Stimulated activated CD4-positive, alpha-beta T cell treated with anti-CD3 and anti-CD28 coated beads, Interleukin-15, amount 100 ng/mL, for 1 hour (primary cell): ENCODE results near the gene PLCB1.

ENCODE experiments used
- DNase-seq, 2 donors: peaks; one replicate each; pipeline ENCODE4 v3.0.0-alpha.2; 2020; ENCODE audit warnings: low read depth in 1 of 2, low spot score in 1 of 2

Gene PLCB1

GRCh38 chr20:8480597-8480996, 348.5 kb downstream of the PLCB1 start:
- no peak for DNase-seq

- no peak for DNase-seq
These were observed 355.6 kb downstream of the PLCB1 start for GRCh38 chr20:8487696-8488095.

DNA sequence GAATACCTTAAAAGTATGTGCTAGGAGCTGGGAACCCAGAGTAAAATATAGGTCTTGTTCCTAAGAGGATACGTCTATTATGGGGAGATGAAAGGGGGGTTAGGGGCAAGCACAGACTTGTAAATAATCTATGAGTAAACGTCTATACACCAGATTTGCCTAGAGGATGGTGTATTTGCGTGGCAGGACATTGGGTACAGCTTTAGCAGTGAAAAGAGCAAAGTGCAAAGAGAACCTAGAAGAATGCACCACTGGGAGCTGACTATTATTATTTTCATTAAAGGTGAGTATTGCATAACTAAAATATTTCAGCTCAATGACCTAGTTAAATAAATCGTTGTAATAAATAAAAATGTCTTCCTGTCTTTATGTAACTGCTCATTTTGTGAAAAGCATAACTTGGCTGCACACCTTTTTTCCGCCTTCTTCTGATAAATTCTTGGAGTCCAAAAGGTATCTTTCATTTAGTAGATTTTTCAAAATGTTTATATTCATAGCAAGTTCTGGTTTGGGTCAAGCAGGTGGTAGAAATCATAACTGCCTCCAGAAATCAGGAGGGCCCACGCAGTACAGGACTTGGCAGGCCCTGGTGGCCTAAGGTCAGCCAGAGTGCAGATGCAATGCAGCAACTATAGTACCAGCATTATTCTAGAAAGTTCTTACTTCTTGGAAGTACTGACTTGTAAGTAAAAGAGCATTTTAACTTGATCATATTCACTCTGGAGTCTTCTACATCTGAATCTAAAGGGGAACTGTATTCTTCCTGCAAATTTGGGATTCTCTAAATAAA, 357.2 kb downstream of the PLCB1 start:
- no peak for DNase-seq

DNA sequence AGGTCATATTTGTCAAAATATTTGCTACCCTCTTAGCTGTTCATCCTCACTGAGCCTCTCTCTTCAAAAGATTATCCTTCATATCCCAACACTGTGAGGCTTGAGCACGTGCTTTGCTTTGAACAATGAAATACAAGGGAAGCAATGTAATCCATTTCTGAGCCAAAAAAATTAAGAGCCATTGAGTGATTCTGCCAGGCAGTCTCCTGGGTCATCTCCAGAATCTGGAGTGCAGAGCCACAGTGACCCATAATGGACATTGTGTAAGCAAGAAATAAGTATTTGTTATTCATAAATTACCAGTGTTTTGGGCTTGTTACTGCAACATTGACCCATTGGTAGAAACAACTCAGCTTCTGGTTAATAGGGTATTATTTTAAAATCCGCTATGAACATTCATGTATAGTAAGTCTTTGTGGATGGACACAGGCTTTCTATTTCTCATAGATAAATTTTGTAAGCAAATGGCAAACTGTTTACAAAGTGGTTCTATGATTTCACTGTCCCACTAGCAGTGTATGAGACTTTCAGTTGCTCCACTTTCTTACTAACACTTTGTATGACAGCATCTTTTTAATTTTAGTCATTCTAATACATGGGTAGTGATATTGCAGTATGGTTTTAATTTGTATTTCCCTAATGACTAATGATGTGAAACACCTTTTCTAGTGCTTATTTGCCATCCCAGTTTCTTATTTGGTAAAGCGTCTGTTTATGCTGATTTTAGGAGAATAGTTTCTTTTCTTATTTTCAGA, 358.2 kb downstream of the PLCB1 start:
- DNase-seq = no peak

DNA sequence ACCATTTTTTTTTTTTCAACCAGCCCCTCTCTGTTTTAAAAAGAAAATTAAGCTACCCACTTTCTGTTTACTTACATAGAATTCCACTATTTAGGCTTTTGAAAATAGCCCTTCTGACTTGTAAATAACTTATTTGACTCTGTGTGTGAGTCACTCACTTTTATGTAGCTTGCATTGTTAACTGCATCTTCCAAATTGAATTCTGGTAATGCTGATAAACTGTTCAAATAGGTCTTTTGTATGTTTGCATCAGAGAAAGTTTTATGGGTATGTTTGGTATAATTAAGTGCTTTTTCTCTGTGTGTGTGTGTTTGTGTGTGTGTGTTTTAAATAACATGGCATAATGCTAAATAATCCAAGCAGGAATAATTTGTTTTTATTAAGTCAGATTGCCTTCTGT, 360.1 kb downstream of the PLCB1 start:
- DNase-seq = no peak

- DNase-seq = no peak
These were observed 366.5 kb downstream of the PLCB1 start for GRCh38 chr20:8498571-8498970.

DNA sequence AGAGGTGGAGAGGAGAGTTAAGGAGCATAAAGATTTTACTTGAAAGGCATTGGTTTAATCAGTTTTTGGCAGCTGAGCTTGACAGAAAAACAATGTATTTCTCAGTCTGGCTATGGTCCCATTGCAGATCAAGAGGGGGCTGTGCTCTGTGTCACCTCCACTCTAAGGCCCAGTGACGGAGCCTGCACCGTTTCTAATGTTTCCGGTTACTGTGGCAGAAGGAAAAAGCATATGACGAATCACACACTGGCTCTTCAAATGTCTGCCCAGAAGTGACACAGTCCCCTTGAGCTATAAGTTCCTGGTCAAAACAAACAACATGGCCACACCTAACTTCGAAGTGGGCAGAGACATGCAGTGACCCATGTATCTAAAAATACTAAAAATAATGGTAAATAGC, 372.0 kb downstream of the PLCB1 start:
- DNase-seq = no peak

DNA sequence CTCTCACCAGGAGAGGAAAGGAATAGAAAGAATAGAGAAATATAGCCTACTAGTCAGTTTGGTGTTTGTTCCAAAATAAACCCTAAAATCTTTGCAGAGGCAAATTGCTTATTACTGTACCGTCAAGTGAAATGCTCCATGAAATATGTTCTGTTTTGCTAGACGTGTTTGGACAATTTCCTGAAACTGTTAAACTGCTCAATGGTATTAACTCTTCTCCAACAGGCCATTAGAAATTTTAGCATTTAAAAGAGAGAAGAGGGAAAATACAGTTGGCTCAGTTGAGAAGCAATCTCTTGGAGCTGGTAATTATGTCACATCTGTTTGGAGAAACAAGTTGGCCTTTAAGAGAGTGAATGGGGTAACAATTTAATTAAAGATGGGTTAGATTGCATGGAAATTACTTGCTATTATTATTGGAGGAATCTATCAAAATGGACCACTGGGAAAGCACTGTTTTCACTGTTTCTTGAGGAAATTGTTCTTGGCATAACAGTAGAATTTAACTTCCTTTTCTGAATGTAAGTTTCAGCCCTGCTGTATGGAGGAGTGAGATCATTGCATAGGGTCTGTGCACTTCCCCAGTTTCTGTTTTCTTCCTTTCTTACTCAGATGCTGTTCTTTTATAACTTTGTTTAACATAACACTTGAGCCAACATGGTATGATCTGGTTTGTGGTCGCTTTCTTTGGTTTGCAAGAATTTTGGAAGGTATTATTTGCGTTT, 373.6 kb downstream of the PLCB1 start:
- no peak for DNase-seq

- no peak for DNase-seq
These were observed 375.2 kb downstream of the PLCB1 start for GRCh38 chr20:8507231-8507630.

DNA sequence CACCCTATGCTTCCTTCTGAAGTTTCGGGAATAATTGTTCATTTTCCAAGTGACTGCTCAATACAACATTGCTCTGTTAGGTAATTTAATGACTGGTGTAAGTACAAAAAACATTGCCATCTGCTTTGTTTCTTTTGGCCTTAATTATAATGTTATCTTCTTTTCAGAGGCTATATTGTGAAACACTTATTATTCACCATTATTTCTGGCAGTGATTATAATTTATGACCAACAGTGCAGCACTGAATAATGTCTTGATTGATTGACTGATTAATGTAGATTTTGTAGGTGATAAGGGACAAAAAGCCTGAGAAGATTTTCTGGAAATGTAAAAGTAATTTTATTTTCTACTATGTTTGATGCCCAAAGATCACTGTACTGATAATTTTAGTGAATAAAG, 377.7 kb downstream of the PLCB1 start:
- DNase-seq = no peak

DNA sequence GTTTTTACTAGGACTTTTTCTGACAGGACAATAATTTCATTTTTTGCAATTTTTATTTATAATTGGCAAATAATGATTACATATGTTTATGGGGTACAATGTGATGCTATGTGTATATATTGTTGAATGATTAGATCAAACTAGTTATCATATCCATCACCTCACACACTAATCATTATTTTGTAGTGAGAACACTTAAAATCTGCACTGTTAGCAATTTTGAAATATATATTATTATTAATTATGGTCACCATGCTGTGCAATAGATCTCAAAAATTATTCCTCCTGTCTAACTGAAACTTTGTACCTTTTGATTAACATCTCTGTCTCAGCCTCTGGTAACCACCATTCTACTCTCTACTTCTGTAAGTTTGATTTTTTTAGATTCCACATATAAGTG, 378.7 kb downstream of the PLCB1 start:
- no peak for DNase-seq

- DNase-seq = no peak
These were observed 379.9 kb downstream of the PLCB1 start for GRCh38 chr20:8512003-8512402.

DNA sequence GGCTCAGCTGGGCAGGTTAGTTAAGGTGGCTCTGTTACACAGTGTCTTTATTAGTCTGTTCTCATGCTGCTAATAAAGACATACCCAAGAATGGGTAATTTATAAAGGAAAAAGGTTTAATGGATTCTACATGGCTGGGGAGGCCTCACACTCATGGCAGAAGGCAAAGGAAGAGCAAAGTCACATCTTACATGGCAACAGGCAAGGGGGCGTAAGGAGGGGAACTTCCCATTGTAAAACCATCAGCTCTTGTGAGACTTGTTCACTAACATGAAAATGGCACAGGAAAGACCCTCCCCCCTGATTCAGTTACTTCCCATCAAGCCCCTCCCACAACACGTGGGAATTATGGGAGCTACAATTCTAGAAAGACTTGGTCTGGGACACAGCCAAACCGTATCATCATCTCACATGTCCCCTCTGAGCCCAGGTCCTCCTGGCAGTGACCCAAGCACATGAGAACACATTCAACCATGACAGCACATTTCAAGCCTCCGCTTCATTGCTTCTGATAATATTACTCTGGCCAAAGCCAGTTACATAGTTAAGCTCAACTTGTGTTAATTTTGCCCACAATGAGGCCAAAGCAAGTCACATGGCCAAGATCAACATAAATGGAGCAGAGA, 383.9 kb downstream of the PLCB1 start:
- no peak for DNase-seq

GRCh38 chr20:8518878-8519277, 386.8 kb downstream of the PLCB1 start:
- DNase-seq = no peak

DNA sequence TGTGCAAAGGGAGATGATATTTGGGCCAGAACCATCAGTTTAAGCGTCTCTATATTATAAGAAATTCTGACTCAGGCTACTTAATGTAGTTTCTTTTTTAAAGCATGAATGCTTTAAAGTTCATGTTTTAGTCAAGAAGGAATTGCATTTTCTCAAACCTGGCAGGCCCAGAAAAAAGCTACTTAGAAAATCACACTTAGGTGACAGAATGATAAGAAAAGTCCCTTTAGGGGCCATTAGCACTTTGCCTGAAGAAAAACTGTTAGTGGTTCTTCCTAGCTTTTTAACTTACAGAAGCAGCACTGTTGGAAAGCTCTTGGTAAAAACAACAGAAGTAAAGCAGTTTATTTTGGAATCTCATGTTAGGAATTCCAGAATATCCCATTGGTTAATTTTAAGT, 387.8 kb downstream of the PLCB1 start:
- no peak for DNase-seq

GRCh38 chr20:8522168-8522567, 390.1 kb downstream of the PLCB1 start:
- no peak for DNase-seq

DNA sequence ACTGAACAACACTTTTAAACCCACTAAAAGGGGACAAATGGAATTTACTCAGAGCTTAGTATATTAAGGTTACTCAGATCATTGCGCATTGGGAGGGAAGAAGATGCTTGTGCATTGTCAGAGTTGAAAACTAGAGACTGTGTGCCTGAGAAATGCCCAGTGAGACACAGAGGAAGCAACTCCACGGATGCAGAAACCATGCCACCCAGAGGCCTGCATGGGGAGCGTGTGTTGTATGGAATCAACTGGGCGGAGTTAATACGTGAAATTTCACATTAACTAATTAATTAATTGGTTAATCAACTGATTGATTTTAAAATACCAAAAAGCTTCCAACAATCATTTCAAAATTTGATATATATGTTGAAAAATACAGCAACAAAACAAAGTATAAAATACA, 391.6 kb downstream of the PLCB1 start:
- DNase-seq = no peak

DNA sequence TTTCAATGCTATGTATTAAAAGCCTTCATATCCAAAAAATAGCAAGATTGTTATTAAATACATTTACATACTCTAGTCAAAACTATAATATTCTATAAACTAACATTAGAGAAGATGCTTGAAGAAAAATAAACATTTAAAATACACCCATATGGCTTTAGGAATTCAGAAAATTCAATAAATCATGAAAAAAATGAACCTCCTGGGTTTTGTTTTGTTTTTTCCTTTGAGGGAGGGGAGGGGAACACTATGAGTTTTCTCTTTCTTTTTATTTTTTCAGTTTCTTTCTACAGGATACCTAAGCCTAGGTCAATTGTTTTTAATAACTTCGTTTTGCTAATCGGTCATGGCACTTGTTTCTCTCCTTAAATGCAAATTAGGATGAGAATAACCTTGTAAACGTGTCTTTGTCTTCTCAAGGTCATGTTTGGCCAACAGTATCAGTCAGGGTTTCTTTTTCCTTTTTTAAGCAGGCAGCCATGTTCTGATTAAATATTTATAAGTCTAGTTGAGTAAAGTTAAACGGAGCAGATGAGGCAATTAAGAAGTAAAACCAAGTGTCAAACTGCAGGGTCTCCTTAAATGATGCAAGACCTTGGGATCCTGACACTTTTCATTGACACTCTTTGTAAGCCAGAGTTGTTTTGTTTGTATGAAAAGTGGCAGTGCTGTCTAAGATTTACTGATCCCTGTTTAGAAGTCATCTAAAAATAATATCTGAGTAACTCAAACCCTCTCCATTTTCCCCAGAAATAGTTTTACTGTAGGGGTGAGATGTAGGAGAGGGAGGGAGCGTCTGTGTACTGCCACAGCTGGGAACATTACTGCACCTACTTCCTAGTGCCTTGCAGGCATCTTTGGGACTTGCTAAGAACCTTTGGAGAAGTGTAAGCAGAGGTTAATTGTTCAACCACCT, 392.3 kb downstream of the PLCB1 start:
- DNase-seq = no peak

DNA sequence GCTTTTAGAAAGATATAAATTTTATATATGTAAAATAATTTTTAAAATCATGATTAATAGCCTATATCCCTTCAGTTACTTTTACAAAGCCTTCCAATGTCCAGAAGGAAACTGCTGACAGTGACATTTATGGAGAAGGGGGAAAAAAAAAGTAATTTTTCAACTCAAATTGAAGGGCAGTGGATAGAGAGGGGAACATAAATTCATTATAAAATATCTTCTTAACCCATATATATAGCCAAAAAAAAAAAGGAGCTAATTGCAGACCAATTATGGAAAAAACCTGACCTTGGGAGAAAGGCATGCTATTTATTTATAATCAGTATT, 392.9 kb downstream of the PLCB1 start:
- DNase-seq = no peak

DNA sequence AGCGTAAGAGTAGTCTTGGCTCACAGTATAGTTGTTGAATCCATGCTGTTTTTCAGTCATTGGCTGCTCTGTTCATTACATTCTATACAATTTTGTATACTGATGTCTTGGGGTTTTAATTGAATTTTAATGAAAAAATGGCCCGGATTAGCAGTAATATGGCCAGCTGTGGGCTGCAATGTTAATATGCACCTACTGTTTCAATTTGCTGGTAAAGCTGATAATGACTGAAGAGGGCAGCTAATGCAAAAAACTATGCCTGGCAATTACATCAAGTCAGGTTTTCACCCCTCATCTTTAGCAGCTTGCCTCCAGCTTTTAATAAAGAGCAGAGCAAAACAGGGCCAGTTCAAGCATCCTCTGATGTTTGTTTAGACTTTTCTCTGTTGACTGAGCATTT, 394.5 kb downstream of the PLCB1 start:
- DNase-seq = no peak
